GM06990 (cell line): Measurements from ENCODE around the gene MKX.

Experiments used
- DNase-seq: peaks from one replicate; pipeline ENCODE4 v3.0.0-alpha.2; 2011; ENCODE audit not compliant: insufficient read length; ENCODE audit errors: extremely low read depth
- H3K27me3 ChIP-seq: replicated peaks from 2 replicates; pipeline ENCODE4 v1.6.0; 2011; ENCODE audit warnings: low read length; ENCODE audit not compliant: control insufficient read depth, insufficient read depth
- H3K36me3 ChIP-seq: 2 replicates; pipeline ENCODE4 v1.5.1; 2011; ENCODE audit warnings: low read length; ENCODE audit not compliant: control insufficient read depth, insufficient read depth
- H3K4me3 ChIP-seq: replicated peaks from 2 replicates; pipeline ENCODE4 v1.5.1; 2011; ENCODE audit warnings: low read depth, mild to moderate bottlenecking, control low read depth, low read length
- CTCF ChIP-seq: IDR thresholded peaks from 2 replicates; pipeline ENCODE4 v1.5.1; 2011; ENCODE audit warnings: low read length, control low read depth, mild to moderate bottlenecking, inconsistent platforms; ENCODE audit not compliant: insufficient read depth, poor library complexity, severe bottlenecking

The MKX gene

GRCh38 chr10:27636816-27637215 is 108.8 kb downstream of the MKX start:
- no peak for DNase-seq
- no peaks in the 10 kb centered on the region for H3K27me3 ChIP-seq
- no peaks in the 10 kb centered on the region for H3K36me3 ChIP-seq
- TF ChIP-seq CTCF = no peak
- no peak overlapping the region for H3K4me3 ChIP-seq

- no peak for DNase-seq
- no peaks in the 10 kb centered on the region for H3K36me3 ChIP-seq
- H3K27me3 ChIP-seq = no peaks in the 10 kb centered on the region
- H3K4me3 ChIP-seq = no peak overlapping the region
- TF ChIP-seq CTCF = no peak
These were observed 109.8 kb downstream of the MKX start for GRCh38 chr10:27635699-27636270.

GRCh38 chr10:27635290-27635689 is 110.3 kb downstream of the MKX start:
- Histone ChIP-seq H3K27me3 (no peaks in the 10 kb centered on the region), H3K36me3 (no peaks in the 10 kb centered on the region), H3K4me3 (no peak overlapping the region)
- no peak for DNase-seq
- no peak for TF ChIP-seq CTCF

- no peaks in the 10 kb centered on the region for H3K27me3 ChIP-seq
- no peak for DNase-seq
- no peak overlapping the region for H3K4me3 ChIP-seq
- H3K36me3 ChIP-seq = no peaks in the 10 kb centered on the region
- no peak for TF ChIP-seq CTCF
These were observed 117.0 kb downstream of the MKX start for GRCh38 chr10:27628621-27629020.

GRCh38 chr10:27626890-27627289 is 118.7 kb downstream of the MKX start:
- H3K27me3 ChIP-seq = no peaks in the 10 kb centered on the region
- TF ChIP-seq CTCF = no peak
- H3K36me3 ChIP-seq = no peaks in the 10 kb centered on the region
- peak; percentile 2 for DNase-seq
- no peak overlapping the region for H3K4me3 ChIP-seq

- H3K36me3 ChIP-seq = no peaks in the 10 kb centered on the region
- no peaks in the 10 kb centered on the region for H3K27me3 ChIP-seq
- no peak overlapping the region for H3K4me3 ChIP-seq
- no peak for DNase-seq
- no peak for TF ChIP-seq CTCF
These were observed 120.0 kb downstream of the MKX start for GRCh38 chr10:27625452-27626211.
